Suprapubic skin (tissue), 4 donors: ENCODE results near the gene NFYC. TPM values are rescaled to one million over a fixed set of nuclear protein-coding genes. Genes with fewer than 3 reads are reported as not detected.
A peak's percentile ranks its signal among the peaks of the same experiment; 100 is the strongest.

Experiments
- DNase-seq, 2 donors: peaks; one replicate each; pipeline ENCODE4 v3.0.0-alpha.2; 2019; ENCODE audit warnings: low spot score in 2 of 2
- H3K27ac ChIP-seq: fragments of 200-600 bp; sonication (generic); one replicate; pipeline ENCODE4 v1.5.1; 2019
- H3K27me3 ChIP-seq: fragments of 200-600 bp; sonication (generic); one replicate; pipeline ENCODE4 v1.5.1; 2019
- H3K36me3 ChIP-seq: fragments of 200-600 bp; sonication (generic); one replicate; pipeline ENCODE4 v1.5.1; 2019
- H3K4me1 ChIP-seq: fragments of 200-600 bp; sonication (generic); one replicate; pipeline ENCODE4 v1.5.1; 2019
- H3K4me3 ChIP-seq: fragments of 200-600 bp; sonication (generic); one replicate; pipeline ENCODE4 v1.5.1; 2019; ENCODE audit warnings: mild to moderate bottlenecking
- H3K9me3 ChIP-seq: fragments of 200-600 bp; sonication (generic); one replicate; pipeline ENCODE4 v1.5.1; 2019
- CTCF ChIP-seq, 2 donors: fragments of 200-600 bp in 1 of 2; fragments of 450-650 bp in 1 of 2; sonication (generic) in 1 of 2; IDR thresholded peaks; one replicate each; pipeline ENCODE4 v1.5.1; 2016 to 2019; ENCODE audit warnings: antibody characterized with exemption in 2 of 2, mild to moderate bottlenecking in 1 of 2, moderate library complexity in 1 of 2
- EP300 ChIP-seq: sonication (generic); formaldehyde crosslinking; IDR thresholded peaks from one replicate; pipeline ENCODE4 v1.6.1; 2017; ENCODE audit warnings: antibody characterized with exemption
- POLR2A ChIP-seq, 2 donors: fragments of 450-650 bp; IDR thresholded peaks; one replicate each; pipeline ENCODE4 v1.6.1; 2017; ENCODE audit warnings: antibody characterized with exemption in 2 of 2, mild to moderate bottlenecking in 2 of 2, moderate library complexity in 2 of 2
- POLR2AphosphoS5 ChIP-seq, 3 donors: sonication (generic); formaldehyde crosslinking; IDR thresholded peaks; one replicate each; pipeline ENCODE4 v1.6.1; 2017; ENCODE audit warnings: antibody characterized with exemption in 3 of 3
- WGBS: methylation state at CpG from one replicate; pipeline ENCODE4 v1.1.5; 2018; 5-methylcytosine and 5-hydroxymethylcytosine counted together
- total RNA-seq, 4 donors: library from RNA; depleted of rRNA; stranded (reverse); fragments of >200 nt; gene quantifications; one replicate each; pipeline ENCODE4 v1.1.0, GENCODE V29; 2016

Gene NFYC
- total RNA-seq, 4 donors from 2014 or later = 62.9 to 111 (median 83.5) TPM

DNA sequence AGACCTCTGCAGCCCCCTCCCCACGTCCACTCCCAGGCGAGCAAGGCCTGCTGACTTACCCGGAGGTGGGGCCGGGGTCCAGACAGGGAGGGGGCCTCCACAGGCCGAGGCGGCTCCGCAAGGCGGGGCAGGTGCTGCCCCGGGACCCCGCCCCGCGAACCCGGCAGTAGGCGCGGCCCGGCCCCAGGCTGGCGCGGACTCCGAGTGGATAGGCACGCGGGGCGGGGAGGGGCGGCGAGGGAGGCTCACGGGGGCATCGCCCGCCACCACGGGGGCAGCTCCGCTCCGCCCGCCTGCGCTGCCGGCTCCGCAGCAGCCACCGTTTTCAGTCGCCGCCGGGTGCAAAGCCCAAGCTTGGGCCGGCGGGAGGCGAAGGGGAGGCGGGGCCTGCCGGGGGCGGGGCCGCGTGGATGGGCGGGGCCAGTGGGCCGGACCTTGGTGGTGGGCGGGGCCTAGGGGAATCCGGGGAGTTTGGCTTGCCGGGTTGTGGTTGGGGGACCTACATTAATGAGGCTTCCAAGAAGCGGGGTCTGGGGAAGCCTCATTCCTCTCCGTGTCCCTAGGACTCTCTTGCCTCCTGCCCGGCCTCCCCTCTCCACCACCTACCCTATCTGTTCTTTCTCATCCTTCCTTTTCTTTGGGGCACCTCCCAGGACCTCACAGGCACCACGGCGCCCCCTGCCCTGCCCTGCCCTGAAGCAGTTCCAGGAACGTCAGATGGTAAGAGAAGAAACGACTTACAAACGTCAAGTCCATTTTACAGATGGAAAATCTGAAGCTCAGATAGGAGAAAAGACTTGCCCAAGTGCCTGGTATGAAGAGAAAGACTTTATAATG lies 26.0 kb upstream of the NFYC start, which contains the start of gene RIMS3:
Gene RIMS3 (minus strand): TSS at position 348 of the 837 bp plus-strand sequence. CDS start 23,757 bp downstream, outside the sequence.
- peak; percentile 80 to 88 for DNase-seq
- H3K36me3 ChIP-seq = no peaks in the 10 kb centered on the region
- H3K9me3 ChIP-seq = no peaks in the 10 kb centered on the region
- H3K27me3 ChIP-seq = no peaks in the 10 kb centered on the region
- peak within 1 kb of the TSS; percentile 65 for H3K4me3 ChIP-seq
- H3K27ac ChIP-seq = no peak within 1 kb of the TSS
- peaks cover 42% of the 10 kb centered on the region for H3K4me1 ChIP-seq
- no peak for TF ChIP-seq CTCF (IDR thresholded peaks at IDR 0.05)
- WGBS = 0% methylated on average over 18 of the region's 59 CpGs

GRCh38 chr1:40668769-40669525 lies 22.6 kb upstream of the NFYC start:
- H3K4me3 ChIP-seq = no peak overlapping the region
- DNase-seq = peak; percentile 81 to 87
- H3K27me3 ChIP-seq = no peaks in the 10 kb centered on the region
- no peaks in the 10 kb centered on the region for H3K36me3 ChIP-seq
- TF ChIP-seq EP300 (no peak), POLR2A (IDR thresholded peaks at IDR 0.05) (no peak), CTCF (IDR thresholded peaks at IDR 0.05) (peak; percentile 70 to 97), POLR2AphosphoS5 (IDR thresholded peaks at IDR 0.05) (no peak)
- H3K27ac ChIP-seq = no peak overlapping the region
- H3K4me1 ChIP-seq = peaks cover 28% of the 10 kb centered on the region
- WGBS = 11% methylated on average over 21 of the region's 21 CpGs
- H3K9me3 ChIP-seq = no peaks in the 10 kb centered on the region

GRCh38 chr1:40673452-40673851 lies 18.1 kb upstream of the NFYC start:
- TF ChIP-seq POLR2A (IDR thresholded peaks at IDR 0.05) = no peak
- no peak for TF ChIP-seq CTCF (IDR thresholded peaks at IDR 0.05)
- TF ChIP-seq EP300 = no peak
- TF ChIP-seq POLR2AphosphoS5 (IDR thresholded peaks at IDR 0.05) = no peak
- Histone ChIP-seq H3K27ac (no peak overlapping the region), H3K4me3 (no peak overlapping the region), H3K9me3 (no peaks in the 10 kb centered on the region), H3K27me3 (no peaks in the 10 kb centered on the region), H3K36me3 (no peaks in the 10 kb centered on the region), H3K4me1 (peaks cover 7% of the 10 kb centered on the region)
- DNase-seq = no peak
- WGBS = 80% methylated on average over 4 of the region's 4 CpGs

GRCh38 chr1:40676501-40676900 lies 15.0 kb upstream of the NFYC start:
- DNase-seq = no peak
- no peaks in the 10 kb centered on the region for H3K27me3 ChIP-seq
- 13% methylated on average over 1 of the region's 1 CpG for WGBS
- TF ChIP-seq POLR2AphosphoS5 (IDR thresholded peaks at IDR 0.05) = no peak
- no peak for TF ChIP-seq CTCF (IDR thresholded peaks at IDR 0.05)
- TF ChIP-seq POLR2A (IDR thresholded peaks at IDR 0.05) = no peak
- no peak for TF ChIP-seq EP300
- H3K27ac ChIP-seq = no peak overlapping the region
- H3K4me3 ChIP-seq = no peak overlapping the region
- no peaks in the 10 kb centered on the region for H3K36me3 ChIP-seq
- no peaks in the 10 kb centered on the region for H3K9me3 ChIP-seq
- H3K4me1 ChIP-seq = no peaks in the 10 kb centered on the region
